ENCODE measurements around the gene RND3.

RND3 gene

GRCh38 chr2:150425121-150425955 lies 62.1 kb downstream of the RND3 start:
- TF ChIP-seq CTCF (IDR thresholded peaks at IDR 0.05; ENCODE audit: insufficient read depth, low read depth, low read length, missing control alignments) = peak; percentile 24
- peak; percentile 3 for DNase-seq (ENCODE audit: low read depth)
- no peak overlapping the region for H3K4me3 ChIP-seq (ENCODE audit: low read length)

- no peak for DNase-seq (ENCODE audit: low read depth)
- H3K4me3 ChIP-seq (ENCODE audit: low read length) = no peak overlapping the region
- no peak for TF ChIP-seq CTCF (IDR thresholded peaks at IDR 0.05; ENCODE audit: insufficient read depth, low read depth, low read length, missing control alignments)
Measured at GRCh38 chr2:150424406-150424805, 63.1 kb downstream of the RND3 start.

GRCh38 chr2:150421126-150421651 lies 66.3 kb downstream of the RND3 start:
- no peak for TF ChIP-seq CTCF (IDR thresholded peaks at IDR 0.05; ENCODE audit: insufficient read depth, low read depth, low read length, missing control alignments)
- no peak overlapping the region for H3K4me3 ChIP-seq (ENCODE audit: low read length)
- no peak for DNase-seq (ENCODE audit: low read depth)

GRCh38 chr2:150418916-150419315 lies 68.6 kb downstream of the RND3 start:
- no peak for DNase-seq (ENCODE audit: low read depth)
- H3K4me3 ChIP-seq (ENCODE audit: low read length) = no peak overlapping the region
- TF ChIP-seq CTCF (IDR thresholded peaks at IDR 0.05; ENCODE audit: insufficient read depth, low read depth, low read length, missing control alignments) = no peak

Data from epithelial cell of esophagus (primary cell).